GM23248 (cell line): ENCODE data around the gene TSPEAR. TPM values are rescaled to one million over a fixed set of nuclear protein-coding genes. Genes with fewer than 3 reads are reported as not detected.

Experiments used
- DNase-seq: peaks from one replicate; pipeline ENCODE4 v3.0.0-alpha.2; 2015
- H2AFZ ChIP-seq: fragments of 200-600 bp; sonication (generic); 2 replicates; pipeline ENCODE4 v1.6.1; 2016; ENCODE audit warnings: antibody characterized with exemption
- H3F3A ChIP-seq: fragments of 200-600 bp; sonication (generic); 2 replicates; pipeline ENCODE4 v1.6.1; 2016; ENCODE audit warnings: mild to moderate bottlenecking, antibody characterized with exemption, mixed run types; ENCODE audit not compliant: insufficient read depth
- H3K27ac ChIP-seq: fragments of 200-600 bp; sonication (generic); 2 replicates; pipeline ENCODE4 v1.5.1; 2016; ENCODE audit warnings: mild to moderate bottlenecking
- H3K27me3 ChIP-seq: fragments of 200-600 bp; sonication (generic); replicated peaks from 2 replicates; pipeline ENCODE4 v1.6.1; 2016; ENCODE audit warnings: mild to moderate bottlenecking; ENCODE audit not compliant: insufficient read depth
- H3K36me3 ChIP-seq: fragments of 200-600 bp; sonication (generic); 2 replicates; pipeline ENCODE4 v1.6.1; 2016; ENCODE audit warnings: low read depth, mild to moderate bottlenecking
- H3K4me1 ChIP-seq: fragments of 200-600 bp; sonication (generic); 2 replicates; pipeline ENCODE4 v1.6.1; 2016; ENCODE audit warnings: mild to moderate bottlenecking; ENCODE audit not compliant: insufficient read depth
- H3K4me2 ChIP-seq: fragments of 200-600 bp; sonication (generic); one replicate; pipeline ENCODE4 v1.6.1; 2016; ENCODE audit warnings: mild to moderate bottlenecking; ENCODE audit not compliant: unreplicated experiment
- H3K4me3 ChIP-seq: fragments of 200-600 bp; sonication (generic); 2 replicates; pipeline ENCODE4 v1.5.1; 2016; ENCODE audit warnings: mild to moderate bottlenecking
- H3K79me2 ChIP-seq: fragments of 200-600 bp; sonication (generic); 2 replicates; pipeline ENCODE4 v1.6.1; 2016; ENCODE audit warnings: mild to moderate bottlenecking; ENCODE audit not compliant: insufficient read depth
- H3K9ac ChIP-seq: fragments of 200-600 bp; sonication (generic); 2 replicates; pipeline ENCODE4 v1.6.1; 2016; ENCODE audit warnings: mild to moderate bottlenecking
- H3K9me2 ChIP-seq: fragments of 200-600 bp; sonication (generic); 2 replicates; pipeline ENCODE4 v1.6.1; 2016; ENCODE audit warnings: mixed run types, mild to moderate bottlenecking, moderate library complexity; ENCODE audit not compliant: insufficient read depth
- H3K9me3 ChIP-seq: fragments of 200-600 bp; sonication (generic); one replicate; pipeline ENCODE4 v1.6.1; 2017; ENCODE audit warnings: low read depth
- H4K20me1 ChIP-seq: fragments of 200-600 bp; sonication (generic); 2 replicates; pipeline ENCODE4 v1.6.0; 2016; ENCODE audit not compliant: insufficient read depth
- EZH2 ChIP-seq: fragments of 200-600 bp; sonication (generic); IDR thresholded peaks from 2 replicates; pipeline ENCODE4 v1.6.1; 2018; ENCODE audit warnings: antibody characterized with exemption, mild to moderate bottlenecking; ENCODE audit not compliant: insufficient read depth, poor library complexity, severe bottlenecking
- EZH2phosphoT487 ChIP-seq: fragments of 200-600 bp; sonication (generic); IDR thresholded peaks from 2 replicates; pipeline ENCODE4 v1.6.1; 2018; ENCODE audit warnings: antibody characterized with exemption, moderate library complexity, mild to moderate bottlenecking, low read depth; ENCODE audit not compliant: insufficient read depth
- WGBS, 2 experiments: methylation state at CpG; one replicate each; pipeline ENCODE4 v1.1.6; 2015 to 2017; ENCODE audit warnings: low lambda C conversion rate in 2 of 2, low coverage in 1 of 2; ENCODE audit errors: missing lambda C conversion rate in 2 of 2; 5-methylcytosine and 5-hydroxymethylcytosine counted together
- in situ Hi-C: fragments of 300-500 bp; cut with MboI; formaldehyde crosslinking; loops from 2 replicates; pipeline ENCODE4 v1.15.0; 2020
- polyA plus RNA-seq: library from polyadenylated mRNA; unstranded; fragments of >200 nt; fragmentation: Nextera tagmentation; extraction: Ambion mirVana; gene quantifications from 2 replicates; pipeline ENCODE4 v1.2.1, GENCODE V29; 2016
- total RNA-seq: library from RNA; depleted of rRNA; stranded (reverse); fragments of >200 nt; shearing (Covaris generic); gene quantifications from 2 replicates; pipeline ENCODE4 v1.2.3, GENCODE V29; 2014

The TSPEAR gene
- total and polyA plus RNA-seq, 2 experiments from 2014 or later: not detected

GRCh38 chr21:44510508-44511218, 200.7 kb downstream of the TSPEAR start:
- Histone ChIP-seq H3K27ac (no peak overlapping the region), H3K27me3 (0 out of 2 replicates have a peak, but pooled peaks cover 14% of the 10 kb centered on the region), H3K79me2 (no peaks in the 10 kb centered on the region), H3F3A (no peaks in the 10 kb centered on the region), H3K4me1 (no peaks in the 10 kb centered on the region), H3K4me3 (no peak overlapping the region), H3K36me3 (no peaks in the 10 kb centered on the region), H3K9me3 (no peaks in the 10 kb centered on the region), H3K9ac (no peak overlapping the region), H4K20me1 (no peaks in the 10 kb centered on the region), H2AFZ (no peak overlapping the region), H3K4me2 (no peak overlapping the region), H3K9me2 (no peaks in the 10 kb centered on the region)
- 9% methylated on average over 27 to 36 of the region's 36 CpGs for WGBS, 2 experiments
- in situ Hi-C loops: loop anchor here (10.0 to 25.0 kb wide), 2 partner anchors 284 to 427 kb away; partner anchors contain the start of gene SLX9
- DNase-seq: peak; percentile 62
- TF ChIP-seq EZH2phosphoT487 (no peak), EZH2 (no peak)

GRCh38 chr21:44510109-44510507, 201.3 kb downstream of the TSPEAR start:
- Histone ChIP-seq H3K4me1 (no peaks in the 10 kb centered on the region), H3K4me2 (no peak overlapping the region), H3F3A (no peaks in the 10 kb centered on the region), H3K9ac (no peak overlapping the region), H3K27me3 (0 out of 2 replicates have a peak, but pooled peaks cover 14% of the 10 kb centered on the region), H3K27ac (no peak overlapping the region), H3K4me3 (no peak overlapping the region), H3K9me2 (no peaks in the 10 kb centered on the region), H3K9me3 (no peaks in the 10 kb centered on the region), H3K79me2 (no peaks in the 10 kb centered on the region), H3K36me3 (no peaks in the 10 kb centered on the region), H2AFZ (no peak overlapping the region), H4K20me1 (no peaks in the 10 kb centered on the region)
- in situ Hi-C loops: loop anchor here (10.0 to 25.0 kb wide), 2 partner anchors 285 to 427 kb away; partner anchors contain the start of gene SLX9
- WGBS, 2 experiments: 30 to 33% methylated on average over 11 to 16 of the region's 18 CpGs
- TF ChIP-seq EZH2phosphoT487 (no peak), EZH2 (no peak)
- DNase-seq: no peak

- H3K4me3 ChIP-seq: no peak overlapping the region
These were observed 201.8 kb downstream of the TSPEAR start for GRCh38 chr21:44509539-44509938.

GRCh38 chr21:44508711-44509445, 202.5 kb downstream of the TSPEAR start:
- H3K79me2 ChIP-seq: no peaks in the 10 kb centered on the region
- no peaks in the 10 kb centered on the region for H3K4me1 ChIP-seq
- H3F3A ChIP-seq: no peaks in the 10 kb centered on the region
- H4K20me1 ChIP-seq: no peaks in the 10 kb centered on the region
- H3K36me3 ChIP-seq: no peaks in the 10 kb centered on the region
- DNase-seq: no peak
- no peak overlapping the region for H3K9ac ChIP-seq
- no peak overlapping the region for H3K27ac ChIP-seq
- in situ Hi-C loops: loop anchor here (25.0 kb wide), 1 partner anchor 428 kb away; the partner anchor contains the start of gene SLX9
- WGBS, 2 experiments: 67 to 72% methylated on average over 30 of the region's 30 CpGs
- 0 out of 2 replicates have a peak, but pooled peaks cover 10% of the 10 kb centered on the region for H3K27me3 ChIP-seq
- H2AFZ ChIP-seq: no peak overlapping the region
- H3K9me3 ChIP-seq: no peaks in the 10 kb centered on the region
- no peak overlapping the region for H3K4me2 ChIP-seq
- TF ChIP-seq EZH2 (no peak), EZH2phosphoT487 (no peak)
- H3K9me2 ChIP-seq: no peaks in the 10 kb centered on the region
- H3K4me3 ChIP-seq: no peak overlapping the region

More at GRCh38 chr21:44509539-44509938, 201.8 kb downstream of the TSPEAR start:
- Histone ChIP-seq H3K9ac (no peak overlapping the region), H3K27me3 (0 out of 2 replicates have a peak, but pooled peaks cover 10% of the 10 kb centered on the region), H2AFZ (no peak overlapping the region), H3K9me2 (no peaks in the 10 kb centered on the region), H4K20me1 (no peaks in the 10 kb centered on the region), H3K4me2 (no peak overlapping the region), H3K36me3 (no peaks in the 10 kb centered on the region), H3K4me1 (no peaks in the 10 kb centered on the region), H3K9me3 (no peaks in the 10 kb centered on the region), H3K27ac (no peak overlapping the region), H3F3A (no peaks in the 10 kb centered on the region), H3K79me2 (no peaks in the 10 kb centered on the region)
- DNase-seq: peak; percentile 55
- WGBS, 2 experiments: 59 to 63% methylated on average over 9 to 12 of the region's 12 CpGs
- in situ Hi-C loops: loop anchor here (25.0 kb wide), 1 partner anchor 428 kb away; the partner anchor contains the start of gene SLX9
- TF ChIP-seq EZH2phosphoT487 (no peak), EZH2 (no peak)
